ENCODE data around the gene BACE1. TPM values are rescaled to one million over a fixed set of nuclear protein-coding genes. Genes with fewer than 3 reads are reported as not detected.

The BACE1 gene
- total RNA-seq, 1 experiment from 2014 or later = 8.5 TPM

GRCh38 chr11:117292616-117293015, 23.4 kb downstream of the BACE1 start (continued):
- TF ChIP-seq E2F5 (CRISPR knock-in tag; IDR thresholded peaks at IDR 0.05) (no peak), E2F4 (CRISPR knock-in tag; IDR thresholded peaks at IDR 0.05; ENCODE audit: borderline replicate concordance, low read depth) (no peak), ATF2 (CRISPR knock-in tag; IDR thresholded peaks at IDR 0.05; ENCODE audit: borderline replicate concordance, low read depth) (no peak), CDX4 (CRISPR knock-in tag; IDR thresholded peaks at IDR 0.05; ENCODE audit: borderline replicate concordance) (no peak)

- ChIA-PET POLR2A (no interaction called here), CTCF (no interaction called here)
- Mint-ChIP-seq H3K27me3 (ENCODE audit: low read depth) (no peaks in the 10 kb centered on the region), H3K9me3 (no peaks in the 10 kb centered on the region), H3K36me3 (peaks cover 28% of the 10 kb centered on the region), H3K4me3 (no peak within 1 kb of the TSS), H3K4me1 (no peaks in the 10 kb centered on the region; the same call in 1 of the 2 replicates), H3K27ac (no peak within 1 kb of the TSS; the same call in 1 of the 2 replicates)
- no peak for ATAC-seq
- no peak for DNase-seq (ENCODE audit: low spot score)
- TF ChIP-seq ZNF317 (CRISPR knock-in tag; IDR thresholded peaks at IDR 0.05; ENCODE audit: borderline replicate concordance, low read depth) (no peak), GABPB1 (CRISPR knock-in tag; IDR thresholded peaks at IDR 0.05) (no peak), AR (CRISPR knock-in tag; IDR thresholded peaks at IDR 0.05) (no peak), SP1 (CRISPR knock-in tag; conservative IDR thresholded peaks at IDR 0.05) (no peak), IRF1 (CRISPR knock-in tag; IDR thresholded peaks at IDR 0.05) (no peak), ZBTB21 (CRISPR knock-in tag; IDR thresholded peaks at IDR 0.05; ENCODE audit: borderline replicate concordance) (no peak), PREB (CRISPR knock-in tag; IDR thresholded peaks at IDR 0.05; ENCODE audit: borderline replicate concordance) (no peak), USF1 (CRISPR knock-in tag; IDR thresholded peaks at IDR 0.05) (no peak)
Observed at GRCh38 chr11:117290809-117291396, 25.2 kb downstream of the BACE1 start, which contains the start of gene BACE1-AS. Gene BACE1-AS, plus strand, starts transcription at chr11:117291346.

Data from WTC11 (cell line).